ENCODE measurements around the gene TTC27. TPM values are rescaled to one million over a fixed set of nuclear protein-coding genes. Genes with fewer than 3 reads are reported as not detected.
"Not testable (repeated sequence)": the region's sequence is repeated elsewhere in the genome, so short reads cannot be mapped to it uniquely, and the experiment has no call there.

Gene TTC27
- total RNA-seq, 1 experiment from 2014 or later = 27.4 TPM

- no peak for DNase-seq (ENCODE audit: low read depth)
Measured at GRCh38 chr2:32805104-32806095, 177.6 kb downstream of the TTC27 start.

- no peak for DNase-seq (ENCODE audit: low read depth)
Measured at GRCh38 chr2:32806857-32807256, 179.0 kb downstream of the TTC27 start.

- DNase-seq (ENCODE audit: low read depth) = no peak
Measured at GRCh38 chr2:32807662-32808061, 179.8 kb downstream of the TTC27 start.

- no peak for DNase-seq (ENCODE audit: low read depth)
Measured at GRCh38 chr2:32810909-32811495, 183.2 kb downstream of the TTC27 start.

DNA sequence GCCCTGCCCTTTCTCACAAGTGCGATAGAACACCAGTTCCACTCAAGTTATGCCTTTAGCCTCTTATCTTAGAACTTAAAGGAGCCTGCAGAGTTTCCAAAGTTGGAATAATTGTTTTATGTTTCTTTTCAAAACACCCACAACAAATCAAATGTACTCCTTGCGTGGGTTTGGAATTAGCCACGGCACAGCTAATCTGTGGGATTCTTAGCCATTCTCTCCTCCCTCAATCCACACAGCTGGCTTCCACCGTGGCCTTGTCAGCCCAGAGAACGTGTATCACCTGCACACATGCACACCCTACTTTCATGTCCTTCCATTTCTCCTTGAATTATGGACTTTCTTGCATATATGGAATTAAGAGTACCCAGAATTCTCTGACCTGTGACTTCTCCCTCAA lies 183.8 kb downstream of the TTC27 start:
- DNase-seq (ENCODE audit: low read depth) = no peak

- DNase-seq (ENCODE audit: low read depth) = no peak
Measured at GRCh38 chr2:32812316-32812715, 184.5 kb downstream of the TTC27 start.

- no peak for DNase-seq (ENCODE audit: low read depth)
Measured at GRCh38 chr2:32820088-32820487, 192.2 kb downstream of the TTC27 start.

- DNase-seq (ENCODE audit: low read depth) = no peak
Measured at GRCh38 chr2:32820701-32821100, 192.9 kb downstream of the TTC27 start.

DNA sequence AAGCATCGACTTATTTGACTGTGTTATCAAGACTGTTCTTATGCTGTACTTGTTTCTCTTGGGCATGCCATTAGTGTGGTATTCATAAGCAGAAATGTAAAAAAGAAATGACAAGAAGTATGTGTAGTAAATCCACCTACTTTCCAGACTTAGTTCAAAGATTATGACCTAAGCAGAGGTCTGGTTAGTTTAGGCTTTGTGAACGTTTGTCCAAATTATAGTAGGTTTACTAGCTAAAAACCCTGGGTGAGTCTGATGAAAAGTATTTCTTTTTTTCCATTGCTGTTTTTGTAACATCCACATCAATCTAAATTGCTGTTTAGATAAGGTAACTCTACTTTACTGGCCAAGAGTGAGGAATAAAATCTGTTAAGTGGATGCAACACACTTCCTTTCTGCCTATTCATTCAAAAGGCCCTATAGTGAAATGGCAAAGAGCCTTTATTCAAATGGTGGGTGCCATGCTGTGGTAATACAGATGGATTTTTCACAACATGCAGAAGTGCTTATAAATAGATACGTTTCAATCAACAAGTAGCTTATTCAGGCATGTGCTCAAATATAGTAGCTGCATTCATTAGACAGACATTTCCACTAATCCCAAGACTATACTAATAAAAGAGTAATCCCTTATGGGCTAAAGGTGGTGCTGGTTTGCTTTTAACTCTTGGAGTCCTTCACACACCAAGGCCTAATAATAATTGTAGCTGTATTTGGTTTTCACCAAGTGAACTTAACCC lies 196.4 kb downstream of the TTC27 start:
- DNase-seq (ENCODE audit: low read depth) = peak; percentile 10

GRCh38 chr2:32825291-32825712 lies 197.5 kb downstream of the TTC27 start:
- peak; percentile 50 for DNase-seq (ENCODE audit: low read depth)

GRCh38 chr2:32830196-32830595 lies 202.3 kb downstream of the TTC27 start:
- DNase-seq (ENCODE audit: low read depth) = no peak

- DNase-seq (ENCODE audit: low read depth) = peak; percentile 29
Measured at GRCh38 chr2:32832821-32833220, 205.0 kb downstream of the TTC27 start.

GRCh38 chr2:32833709-32834108 lies 205.9 kb downstream of the TTC27 start:
- no peak for DNase-seq (ENCODE audit: low read depth)

- no peak for DNase-seq (ENCODE audit: low read depth)
Measured at GRCh38 chr2:32835148-32835547, 207.3 kb downstream of the TTC27 start.

DNA sequence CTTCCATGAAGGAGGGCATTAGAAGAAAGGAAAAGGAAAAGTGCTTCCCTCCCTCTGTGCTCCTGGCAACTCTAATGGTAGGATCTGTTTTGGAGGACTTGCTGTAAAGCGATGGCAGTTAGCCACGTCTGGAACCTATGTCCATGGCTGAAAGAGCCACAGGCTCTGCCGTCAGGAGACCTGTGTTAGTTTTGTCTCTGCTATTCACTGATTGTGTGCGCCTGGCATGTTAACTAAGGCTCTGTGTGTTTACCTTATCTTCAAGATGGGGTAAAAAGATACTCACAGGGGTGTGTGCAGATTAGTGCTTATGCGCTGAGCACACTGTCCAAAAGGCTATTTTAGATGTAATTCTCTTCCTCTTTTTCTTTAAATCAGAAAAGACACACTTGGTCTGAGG lies 209.1 kb downstream of the TTC27 start:
- no peak for DNase-seq (ENCODE audit: low read depth)

GRCh38 chr2:32838418-32838817 lies 210.6 kb downstream of the TTC27 start:
- no peak for DNase-seq (ENCODE audit: low read depth)

DNA sequence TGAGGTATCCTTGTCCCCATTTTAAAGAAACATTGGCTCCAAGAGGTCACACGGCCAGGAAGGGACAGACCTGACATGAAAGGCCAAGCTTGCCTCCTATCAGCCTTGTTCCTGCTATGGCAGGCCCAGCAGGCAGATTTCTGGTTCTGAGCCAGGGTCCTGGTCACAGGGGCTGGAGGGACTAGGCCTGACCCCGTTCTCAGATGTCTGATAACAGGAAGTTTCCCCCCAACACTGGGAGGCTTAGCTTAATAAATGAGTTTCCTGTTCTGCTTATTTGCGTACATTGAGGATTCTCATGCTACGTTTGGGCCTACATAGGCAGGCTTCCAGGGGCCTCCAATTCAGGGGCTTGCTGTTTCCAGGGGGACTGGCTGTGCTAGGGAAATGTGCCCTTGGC lies 211.1 kb downstream of the TTC27 start:
- DNase-seq (ENCODE audit: low read depth) = no peak

DNA sequence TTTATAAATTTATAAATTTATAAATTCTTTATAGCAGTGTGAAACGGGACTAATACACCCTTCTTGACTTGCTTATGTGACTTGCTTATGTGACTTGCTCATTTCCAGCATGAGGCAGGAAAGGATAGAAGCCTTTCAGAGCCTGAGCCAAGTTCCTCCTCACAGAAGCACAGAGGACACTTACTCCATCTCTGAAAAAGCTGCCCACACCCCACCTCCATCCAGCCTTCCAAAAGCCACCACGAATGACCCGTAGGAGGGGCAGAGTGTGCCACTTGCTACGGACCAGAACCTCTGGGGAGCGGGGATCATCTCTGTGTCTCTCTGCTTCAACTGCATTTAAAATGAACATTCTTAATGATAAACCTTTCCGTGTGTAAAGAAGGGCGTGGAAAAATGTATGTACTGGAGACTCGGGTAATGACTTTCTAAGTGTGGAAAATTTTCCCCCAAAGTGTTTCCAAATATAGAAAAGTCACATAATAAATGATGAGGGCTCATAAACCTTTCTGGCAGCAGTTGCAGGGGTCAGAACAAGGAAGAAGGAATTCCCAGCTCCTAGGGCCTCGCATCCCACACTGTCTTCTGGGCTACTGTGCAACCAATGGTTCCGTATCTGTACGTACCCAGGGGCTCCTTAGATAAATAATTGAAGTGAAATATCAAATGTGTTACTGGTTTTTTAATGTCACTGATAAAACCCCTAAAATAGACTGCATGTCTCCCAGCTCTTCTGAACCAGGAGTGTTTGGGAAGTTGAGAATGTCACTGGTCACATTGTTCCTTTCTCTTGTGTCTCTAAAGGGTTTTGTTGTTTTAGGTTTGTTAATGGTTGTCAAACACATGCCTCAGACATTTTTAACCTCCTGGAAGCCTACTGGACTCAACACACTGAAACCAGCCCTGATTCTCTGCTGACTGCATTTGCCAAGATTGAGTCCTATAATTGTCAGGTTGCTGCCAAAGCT lies 214.4 kb downstream of the TTC27 start:
- DNase-seq (ENCODE audit: low read depth) = no peak

GRCh38 chr2:32843699-32844098 lies 215.8 kb downstream of the TTC27 start:
- no peak for DNase-seq (ENCODE audit: low read depth)

GRCh38 chr2:32844253-32844652 lies 216.4 kb downstream of the TTC27 start:
- DNase-seq (ENCODE audit: low read depth) = no peak

DNA sequence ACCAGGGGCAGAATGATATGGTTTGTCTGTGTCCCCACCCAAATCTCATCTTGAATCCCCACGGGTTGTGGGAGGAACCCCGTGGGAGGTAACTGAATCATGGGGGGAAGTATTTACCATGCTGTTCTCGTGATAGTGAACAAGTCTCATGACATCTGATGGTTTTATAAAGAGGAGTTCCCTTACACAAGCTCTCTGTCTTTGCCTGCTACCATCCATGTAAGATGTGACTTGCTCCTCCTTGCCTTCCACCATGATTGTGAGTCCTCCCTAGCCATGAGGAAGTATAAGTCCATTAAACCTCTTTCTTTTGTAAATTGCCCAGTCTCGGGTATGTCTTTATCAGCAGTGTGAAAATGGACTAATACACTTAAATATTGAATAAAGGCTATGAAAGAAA lies 218.4 kb downstream of the TTC27 start:
- DNase-seq (ENCODE audit: low read depth) = not testable (repeated sequence)

All from RPMI7951 (cell line).